ENCODE data around the gene CEP170. TPM values are rescaled to one million over a fixed set of nuclear protein-coding genes. Genes with fewer than 3 reads are reported as not detected.
"Not testable (repeated sequence)": the region's sequence is repeated elsewhere in the genome, so short reads cannot be mapped to it uniquely, and the experiment has no call there.

CEP170 gene
- total RNA-seq, 1 experiment from 2014 or later: 94.7 TPM

DNA sequence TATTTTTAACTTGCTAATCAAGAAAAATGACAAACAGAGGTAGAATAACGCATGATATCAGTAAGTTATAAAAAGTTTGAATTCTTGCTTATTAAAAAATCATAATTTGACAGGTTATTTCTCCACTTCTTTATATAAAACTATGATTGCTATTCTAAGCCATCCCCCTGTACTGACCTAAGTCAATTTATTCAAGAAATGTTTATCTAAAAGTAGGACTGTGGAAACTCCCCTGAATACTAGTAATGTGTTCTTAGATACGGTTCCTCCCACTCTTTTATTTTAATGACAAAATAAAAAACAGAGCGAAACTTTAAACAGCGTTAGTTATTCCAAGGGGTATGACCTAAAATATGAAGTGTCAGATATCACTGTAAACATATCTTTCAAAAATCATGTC is 51.9 kb downstream of the CEP170 start:
- H3K4me3 Mint-ChIP-seq; DNase-seq (ENCODE audit: low spot score); H3K9me3 Mint-ChIP-seq; H3K27me3 Mint-ChIP-seq (ENCODE audit: low read depth); H3K27ac Mint-ChIP-seq; ATAC-seq; CTCF ChIA-PET; POLR2A ChIA-PET: not testable (repeated sequence)
- peaks cover 13% of the 10 kb centered on the region for H3K4me1 Mint-ChIP-seq
- peaks cover 22% of the 10 kb centered on the region for H3K36me3 Mint-ChIP-seq

- H3K27ac Mint-ChIP-seq; DNase-seq (ENCODE audit: low spot score); H3K27me3 Mint-ChIP-seq (ENCODE audit: low read depth); CTCF ChIA-PET; ATAC-seq; H3K4me3 Mint-ChIP-seq; H3K9me3 Mint-ChIP-seq; POLR2A ChIA-PET: not testable (repeated sequence)
- Mint-ChIP-seq H3K36me3 (peaks cover 21% of the 10 kb centered on the region), H3K4me1 (peaks cover 23% of the 10 kb centered on the region)
Measured at GRCh38 chr1:243201316-243201715, 53.8 kb downstream of the CEP170 start.

GRCh38 chr1:243197524-243197923 is 57.6 kb downstream of the CEP170 start:
- not testable (repeated sequence) for H3K27ac Mint-ChIP-seq
- ATAC-seq: peak; percentile 38; the same call in 1 of the 2 replicates

DNA sequence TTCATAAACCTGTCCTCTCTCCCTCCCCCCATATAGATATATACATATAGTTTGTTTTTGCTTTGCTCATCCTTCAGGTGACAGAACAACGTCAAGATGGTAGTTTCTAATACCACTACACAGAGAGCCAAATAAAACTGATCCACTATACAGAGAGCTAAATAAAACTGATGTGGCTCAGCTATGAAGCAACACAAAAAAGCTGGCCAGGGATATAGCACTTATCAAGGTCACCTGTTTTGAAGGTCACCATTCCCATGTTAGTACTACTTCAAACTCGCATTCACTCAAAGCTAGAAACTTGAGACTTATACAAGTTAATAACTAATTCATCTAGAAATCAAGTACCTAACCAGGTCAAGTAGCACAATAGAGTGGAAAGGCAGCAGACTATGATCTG is 61.8 kb downstream of the CEP170 start:
- H3K4me3 Mint-ChIP-seq; ATAC-seq; CTCF ChIA-PET; H3K27ac Mint-ChIP-seq; POLR2A ChIA-PET; H3K9me3 Mint-ChIP-seq; DNase-seq (ENCODE audit: low spot score); H3K27me3 Mint-ChIP-seq (ENCODE audit: low read depth): not testable (repeated sequence)
- H3K4me1 Mint-ChIP-seq: peaks cover 11% of the 10 kb centered on the region
- peaks cover 19% of the 10 kb centered on the region for H3K36me3 Mint-ChIP-seq

More at GRCh38 chr1:243197524-243197923, 57.6 kb downstream of the CEP170 start:
- CTCF ChIA-PET; POLR2A ChIA-PET; H3K9me3 Mint-ChIP-seq; H3K27me3 Mint-ChIP-seq (ENCODE audit: low read depth); DNase-seq (ENCODE audit: low spot score); H3K4me3 Mint-ChIP-seq: not testable (repeated sequence)
- H3K36me3 Mint-ChIP-seq: peaks cover 15% of the 10 kb centered on the region
- peaks cover 11% of the 10 kb centered on the region for H3K4me1 Mint-ChIP-seq

DNA sequence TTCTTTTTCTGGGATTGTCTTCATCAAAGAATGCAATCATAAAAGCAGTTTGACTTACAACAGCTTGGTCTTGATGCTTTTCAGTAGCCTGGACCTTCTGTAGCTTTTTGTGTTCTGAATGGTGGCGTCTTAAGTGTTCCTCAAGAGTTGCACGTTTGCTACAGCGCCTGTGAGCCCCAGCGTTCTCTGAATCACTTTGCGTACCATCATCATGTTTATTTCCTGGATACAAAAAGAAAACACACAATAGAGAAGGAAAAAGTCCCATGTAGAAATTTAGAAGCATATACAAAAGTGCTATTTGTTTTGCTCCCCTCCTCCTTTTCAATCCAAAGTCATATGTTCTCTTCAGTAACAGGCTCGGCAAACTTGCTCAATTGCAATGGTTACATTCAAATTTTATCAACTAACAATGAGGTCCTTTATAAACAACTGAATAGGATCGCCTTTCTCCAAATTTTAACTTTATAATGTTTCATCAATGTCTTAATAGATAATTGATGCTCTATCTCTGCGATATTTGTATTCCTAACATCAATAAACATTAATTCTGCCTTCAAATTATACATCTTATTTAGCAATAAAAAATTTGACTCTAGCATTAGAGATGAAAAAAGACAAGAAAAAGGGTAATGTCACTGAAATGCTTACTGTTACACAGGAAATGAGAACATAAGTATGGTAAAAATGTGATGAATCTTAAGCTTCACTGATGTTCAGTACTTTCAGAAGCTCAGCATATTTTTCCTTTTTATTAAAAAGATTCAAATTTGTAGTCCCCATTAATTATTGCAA is 68.7 kb downstream of the CEP170 start:
- H3K9me3 Mint-ChIP-seq; CTCF ChIA-PET; ATAC-seq; POLR2A ChIA-PET; H3K4me3 Mint-ChIP-seq; H3K27me3 Mint-ChIP-seq (ENCODE audit: low read depth); DNase-seq (ENCODE audit: low spot score): not testable (repeated sequence)
- Mint-ChIP-seq H3K4me1 (peaks cover 26% of the 10 kb centered on the region), H3K27ac (peak overlapping the region; percentile 85; the same call in 1 of the 2 replicates), H3K36me3 (peaks cover 29% of the 10 kb centered on the region)

- H3K36me3 Mint-ChIP-seq: peaks cover 24% of the 10 kb centered on the region
- H3K27me3 Mint-ChIP-seq (ENCODE audit: low read depth); ATAC-seq; CTCF ChIA-PET; POLR2A ChIA-PET; H3K9me3 Mint-ChIP-seq; H3K4me3 Mint-ChIP-seq; DNase-seq (ENCODE audit: low spot score): not testable (repeated sequence)
- peaks cover 36% of the 10 kb centered on the region for H3K4me1 Mint-ChIP-seq
- peak overlapping the region; percentile 41; the same call in 1 of the 2 replicates for H3K27ac Mint-ChIP-seq
Measured at GRCh38 chr1:243184787-243185186, 70.3 kb downstream of the CEP170 start.

DNA sequence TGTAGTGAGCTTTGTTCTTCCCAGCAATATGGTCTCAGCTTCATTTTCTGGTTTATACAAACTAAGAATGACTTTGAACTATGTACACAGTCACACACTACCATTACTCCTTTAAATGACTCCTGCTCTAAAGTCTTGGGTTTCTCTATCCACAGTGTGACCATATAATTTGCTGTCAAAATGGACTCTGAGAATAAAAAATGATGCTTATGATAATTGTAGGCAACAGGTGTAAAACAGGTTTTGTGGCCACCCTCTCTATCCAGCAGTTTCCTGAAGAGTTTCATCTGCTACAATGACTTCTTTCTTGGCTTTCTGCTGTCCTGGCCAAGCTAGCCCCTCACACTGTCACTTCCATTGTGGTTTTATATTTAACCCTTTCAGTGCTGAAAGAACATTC is 71.4 kb downstream of the CEP170 start:
- H3K36me3 Mint-ChIP-seq: peaks cover 24% of the 10 kb centered on the region
- H3K9me3 Mint-ChIP-seq; POLR2A ChIA-PET; ATAC-seq; DNase-seq (ENCODE audit: low spot score); H3K4me3 Mint-ChIP-seq; CTCF ChIA-PET; H3K27ac Mint-ChIP-seq; H3K27me3 Mint-ChIP-seq (ENCODE audit: low read depth): not testable (repeated sequence)
- H3K4me1 Mint-ChIP-seq: peaks cover 36% of the 10 kb centered on the region

DNA sequence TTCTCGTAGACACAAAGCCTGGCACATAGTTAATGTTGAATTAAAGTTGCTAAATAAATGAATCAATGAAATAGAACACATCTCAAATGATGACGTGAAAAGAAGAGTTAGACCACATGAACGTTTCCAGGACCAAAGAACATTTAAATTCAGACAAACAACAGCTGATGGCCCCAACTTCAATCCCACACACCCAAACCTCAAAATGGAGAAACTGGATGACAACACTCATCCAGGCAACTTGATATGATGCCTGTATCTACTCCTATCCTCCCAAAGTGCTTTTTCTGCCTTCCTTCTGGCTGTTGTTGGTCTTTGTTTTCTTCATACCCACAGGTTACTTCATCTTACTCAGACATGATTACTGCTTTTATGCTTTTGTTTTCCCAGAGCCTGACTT is 71.9 kb downstream of the CEP170 start:
- H3K9me3 Mint-ChIP-seq; POLR2A ChIA-PET; DNase-seq (ENCODE audit: low spot score); ATAC-seq; H3K27ac Mint-ChIP-seq; H3K4me3 Mint-ChIP-seq; H3K27me3 Mint-ChIP-seq (ENCODE audit: low read depth); CTCF ChIA-PET: not testable (repeated sequence)
- Mint-ChIP-seq H3K36me3 (peaks cover 24% of the 10 kb centered on the region), H3K4me1 (peaks cover 36% of the 10 kb centered on the region)

- peaks cover 6% of the 10 kb centered on the region; the same call in 1 of the 2 replicates for H3K36me3 Mint-ChIP-seq
- no peak for DNase-seq (ENCODE audit: low spot score)
- CTCF ChIA-PET: no interaction called here
- peaks cover 21% of the 10 kb centered on the region for H3K4me1 Mint-ChIP-seq
- no peak overlapping the region for H3K27ac Mint-ChIP-seq
- no peak overlapping the region for H3K4me3 Mint-ChIP-seq
- POLR2A ChIA-PET: no interaction called here
- H3K27me3 Mint-ChIP-seq (ENCODE audit: low read depth): no peaks in the 10 kb centered on the region
- ATAC-seq: no peak
- no peaks in the 10 kb centered on the region for H3K9me3 Mint-ChIP-seq
- TF ChIP-seq MYBL2 (CRISPR knock-in tag; IDR thresholded peaks at IDR 0.05) (no peak), ZNF423 (CRISPR knock-in tag; IDR thresholded peaks at IDR 0.05) (no peak), ZNF671 (CRISPR knock-in tag; IDR thresholded peaks at IDR 0.05) (no peak), SOX15 (CRISPR knock-in tag; IDR thresholded peaks at IDR 0.05) (no peak), FOXP1 (CRISPR knock-in tag; IDR thresholded peaks at IDR 0.05; ENCODE audit: borderline replicate concordance) (no peak), GABPB1 (CRISPR knock-in tag; IDR thresholded peaks at IDR 0.05) (no peak), FOXP4 (CRISPR knock-in tag; IDR thresholded peaks at IDR 0.05) (no peak), RORB (CRISPR knock-in tag; IDR thresholded peaks at IDR 0.05) (no peak)
Measured at GRCh38 chr1:243179720-243180119, 75.4 kb downstream of the CEP170 start.

Data from WTC11 (cell line).